WI38 (cell line): ENCODE data around the gene RANBP9.

Source experiments
- H3K4me3 ChIP-seq: 2 replicates; pipeline ENCODE4 v1.5.1; 2011; ENCODE audit warnings: low read depth, mild to moderate bottlenecking, control low read depth, low read length
- CTCF ChIP-seq: IDR thresholded peaks from 2 replicates; pipeline ENCODE4 v1.5.1; 2012; ENCODE audit warnings: low read depth, mild to moderate bottlenecking, control low read depth, low read length

Gene RANBP9

GRCh38 chr6:13711324-13711732, 307 bp downstream of the RANBP9 start:
- peak overlapping the region; percentile 92 for H3K4me3 ChIP-seq
- TF ChIP-seq CTCF: no peak

GRCh38 chr6:13710552-13711323, 897 bp downstream of the RANBP9 start:
- peak overlapping the region; percentile 92 for H3K4me3 ChIP-seq
- no peak for TF ChIP-seq CTCF

GRCh38 chr6:13709689-13710551, 1.7 kb downstream of the RANBP9 start:
- peak overlapping the region; percentile 92 for H3K4me3 ChIP-seq
- no peak for TF ChIP-seq CTCF

- peak overlapping the region; percentile 92 for H3K4me3 ChIP-seq
These were observed 2.9 kb downstream of the RANBP9 start for GRCh38 chr6:13708736-13709135.

GRCh38 chr6:13703496-13703895, 8.1 kb downstream of the RANBP9 start:
- no peak overlapping the region for H3K4me3 ChIP-seq

More at GRCh38 chr6:13708736-13709135, 2.9 kb downstream of the RANBP9 start:
- TF ChIP-seq CTCF: no peak

GRCh38 chr6:13702809-13703302, 8.8 kb downstream of the RANBP9 start:
- no peak overlapping the region for H3K4me3 ChIP-seq

More at GRCh38 chr6:13703496-13703895, 8.1 kb downstream of the RANBP9 start:
- no peak for TF ChIP-seq CTCF

More at GRCh38 chr6:13702809-13703302, 8.8 kb downstream of the RANBP9 start:
- TF ChIP-seq CTCF: no peak
